Stimulated activated CD8-positive, alpha-beta memory T cell treated with anti-CD3 and anti-CD28 coated beads, Interleukin-7, amount 100 ng/mL, for 24 hours (primary cell): ENCODE data around the gene GIMAP2.
"Not testable (repeated sequence)": the region's sequence is repeated elsewhere in the genome, so short reads cannot be mapped to it uniquely, and the experiment has no call there.

ENCODE experiments used
- DNase-seq: peaks from one replicate; pipeline ENCODE4 v3.0.0-alpha.2; 2020; ENCODE audit warnings: low read depth

The GIMAP2 gene

GRCh38 chr7:150685219-150686029 is at the start of gene GIMAP2:
Gene GIMAP2 (plus strand): TSS chr7:150685706. CDS start chr7:150687060, 1,354 bp downstream.
- DNase-seq = no peak

GRCh38 chr7:150641854-150642253 is 43.7 kb upstream of the GIMAP2 start:
- no peak for DNase-seq

- DNase-seq = no peak
Observed at GRCh38 chr7:150642926-150643325, 42.6 kb upstream of the GIMAP2 start.

GRCh38 chr7:150645259-150646020 is 40.1 kb upstream of the GIMAP2 start:
- DNase-seq = no peak

GRCh38 chr7:150648353-150649079 is 37.0 kb upstream of the GIMAP2 start:
- DNase-seq = no peak

- no peak for DNase-seq
Observed at GRCh38 chr7:150649080-150649385, 36.5 kb upstream of the GIMAP2 start.

GRCh38 chr7:150654692-150655091 is 30.8 kb upstream of the GIMAP2 start:
- no peak for DNase-seq

GRCh38 chr7:150656047-150656446 is 29.5 kb upstream of the GIMAP2 start:
- no peak for DNase-seq

- no peak for DNase-seq
Observed at GRCh38 chr7:150657526-150657925, 28.0 kb upstream of the GIMAP2 start.

GRCh38 chr7:150660939-150661613 is 24.4 kb upstream of the GIMAP2 start:
- DNase-seq = no peak

GRCh38 chr7:150662821-150663220 is 22.7 kb upstream of the GIMAP2 start:
- not testable (repeated sequence) for DNase-seq

GRCh38 chr7:150663802-150664494 is 21.6 kb upstream of the GIMAP2 start:
- no peak for DNase-seq

GRCh38 chr7:150665089-150665748 is 20.3 kb upstream of the GIMAP2 start:
- no peak for DNase-seq

GRCh38 chr7:150665896-150666295 is 19.6 kb upstream of the GIMAP2 start:
- DNase-seq = no peak

GRCh38 chr7:150666412-150666811 is 19.1 kb upstream of the GIMAP2 start:
- no peak for DNase-seq

- no peak for DNase-seq
Observed at GRCh38 chr7:150668472-150668911, 17.0 kb upstream of the GIMAP2 start.

- no peak for DNase-seq
Observed at GRCh38 chr7:150668977-150669376, 16.5 kb upstream of the GIMAP2 start.

- not testable (repeated sequence) for DNase-seq
Observed at GRCh38 chr7:150671798-150672585, 13.5 kb upstream of the GIMAP2 start.

- DNase-seq = no peak
Observed at GRCh38 chr7:150675714-150676113, 9.8 kb upstream of the GIMAP2 start.

- not testable (repeated sequence) for DNase-seq
Observed at GRCh38 chr7:150676276-150676675, 9.2 kb upstream of the GIMAP2 start.
